Thymus (tissue), 11 donors: ENCODE measurements around the gene ALG9. TPM values are rescaled to one million over a fixed set of nuclear protein-coding genes. Genes with fewer than 3 reads are reported as not detected.

Experiments used
- DNase-seq, 9 donors: peaks; one replicate each; pipeline ENCODE4 v3.0.0-alpha.2; 2013; ENCODE audit warnings: low spot score in 9 of 9, low read depth in 6 of 9, missing footprints in 1 of 9
- H3K27ac ChIP-seq, 2 donors: one replicate each; pipeline ENCODE4 v1.5.1; 2013; ENCODE audit warnings: control low read depth in 1 of 2, low read depth in 1 of 2, low read length in 1 of 2, mild to moderate bottlenecking in 1 of 2, moderate library complexity in 1 of 2
- H3K27me3 ChIP-seq, 2 donors: one replicate each; pipeline ENCODE4 v1.5.1; 2013; ENCODE audit warnings: low read length in 1 of 2; ENCODE audit not compliant: control insufficient read depth in 2 of 2, insufficient read depth in 1 of 2
- H3K36me3 ChIP-seq, 2 donors: one replicate each; pipeline ENCODE4 v1.5.1; 2013; ENCODE audit warnings: low read length in 1 of 2, mild to moderate bottlenecking in 1 of 2, moderate library complexity in 1 of 2; ENCODE audit not compliant: control insufficient read depth in 2 of 2, insufficient read depth in 2 of 2
- H3K4me1 ChIP-seq, 2 donors: one replicate each; pipeline ENCODE4 v1.5.1; 2013; ENCODE audit warnings: low read length in 2 of 2; ENCODE audit not compliant: control insufficient read depth in 2 of 2, insufficient read depth in 2 of 2
- H3K4me3 ChIP-seq, 2 donors: one replicate each; pipeline ENCODE4 v1.5.1; 2013; ENCODE audit warnings: low read length in 2 of 2, control low read depth in 1 of 2, mild to moderate bottlenecking in 1 of 2
- H3K9me3 ChIP-seq, 2 donors: one replicate each; pipeline ENCODE4 v1.5.1; 2013; ENCODE audit warnings: low read length in 1 of 2, mild to moderate bottlenecking in 1 of 2; ENCODE audit not compliant: control insufficient read depth in 2 of 2, insufficient read depth in 1 of 2
- WGBS: extraction: QIAGEN DNeasy Blood & Tissue Kit; methylation state at CpG from one replicate; pipeline ENCODE4 v1.1.7; 2013; 5-methylcytosine and 5-hydroxymethylcytosine counted together
- polyA plus RNA-seq: library from polyadenylated mRNA; stranded (reverse); fragments of 200-250 nt; gene quantifications from one replicate; pipeline ENCODE4 v1.2.3, GENCODE V29; 2013
- total RNA-seq: library from RNA; stranded (reverse); fragments of 120-200 nt; gene quantifications from one replicate; pipeline ENCODE4 v1.2.4, GENCODE V29; 2013
- donor health status: healthy.

Gene ALG9
- total and polyA plus RNA-seq, 2 donors, result 22.7 to 31.0 TPM

- Histone ChIP-seq H3K36me3 (peaks cover 5% of the 10 kb centered on the region in 2 donors), H3K9me3 (no peaks in the 10 kb centered on the region), H3K4me1 (no peaks in the 10 kb centered on the region), H3K27ac (no peak overlapping the region), H3K27me3 (no peaks in the 10 kb centered on the region), H3K4me3 (no peak overlapping the region)
- DNase-seq, result no peak
- 100% methylated on average over 1 of the region's 1 CpG for WGBS
Measured at GRCh38 chr11:111798279-111798678, 73.1 kb downstream of the ALG9 start.

- Histone ChIP-seq H3K36me3 (peaks cover 4 to 5% of the 10 kb centered on the region in 2 donors), H3K4me3 (no peak overlapping the region), H3K27ac (no peak overlapping the region), H3K27me3 (no peaks in the 10 kb centered on the region), H3K4me1 (no peaks in the 10 kb centered on the region), H3K9me3 (no peaks in the 10 kb centered on the region)
- over 99% methylated on average over 2 of the region's 2 CpGs for WGBS
- DNase-seq, result peak in 1 of 9 donors; percentile 8
Measured at GRCh38 chr11:111797145-111797581, 74.2 kb downstream of the ALG9 start.

- no peak overlapping the region for H3K4me3 ChIP-seq
- no peaks in the 10 kb centered on the region for H3K4me1 ChIP-seq
- WGBS, result 90% methylated on average over 3 of the region's 3 CpGs
Measured at GRCh38 chr11:111796696-111797095, 74.7 kb downstream of the ALG9 start.

GRCh38 chr11:111795334-111795985 lies 75.9 kb downstream of the ALG9 start:
- Histone ChIP-seq H3K36me3 (no peaks in the 10 kb centered on the region), H3K4me3 (no peak overlapping the region), H3K9me3 (no peaks in the 10 kb centered on the region), H3K4me1 (no peaks in the 10 kb centered on the region), H3K27ac (no peak overlapping the region), H3K27me3 (no peaks in the 10 kb centered on the region)
- 99% methylated on average over 7 of the region's 7 CpGs for WGBS
- DNase-seq, result no peak

More at GRCh38 chr11:111796696-111797095, 74.7 kb downstream of the ALG9 start:
- H3K36me3 ChIP-seq, result peaks cover 0 to under 1% of the 10 kb centered on the region in 2 donors
- no peak overlapping the region for H3K27ac ChIP-seq
- no peak for DNase-seq
- no peaks in the 10 kb centered on the region for H3K27me3 ChIP-seq
- no peaks in the 10 kb centered on the region for H3K9me3 ChIP-seq

GRCh38 chr11:111793863-111794262 lies 77.5 kb downstream of the ALG9 start:
- Histone ChIP-seq H3K9me3 (no peaks in the 10 kb centered on the region), H3K27me3 (no peaks in the 10 kb centered on the region), H3K27ac (no peak overlapping the region), H3K4me1 (no peaks in the 10 kb centered on the region), H3K4me3 (no peak overlapping the region), H3K36me3 (no peaks in the 10 kb centered on the region)
- WGBS, result 97% methylated on average over 5 of the region's 5 CpGs
- no peak for DNase-seq

GRCh38 chr11:111792955-111793500 lies 78.4 kb downstream of the ALG9 start:
- peaks cover 0 to 4% of the 10 kb centered on the region in 2 donors for H3K36me3 ChIP-seq
- H3K27ac ChIP-seq, result no peak overlapping the region
- no peak overlapping the region for H3K4me3 ChIP-seq
- 98% methylated on average over 6 of the region's 6 CpGs for WGBS
- no peak for DNase-seq
- no peaks in the 10 kb centered on the region for H3K9me3 ChIP-seq
- H3K4me1 ChIP-seq, result no peaks in the 10 kb centered on the region
- no peaks in the 10 kb centered on the region for H3K27me3 ChIP-seq

- 97% methylated on average over 1 of the region's 1 CpG for WGBS
- no peaks in the 10 kb centered on the region for H3K4me1 ChIP-seq
Measured at GRCh38 chr11:111792314-111792713, 79.1 kb downstream of the ALG9 start.

GRCh38 chr11:111788464-111788863 lies 82.9 kb downstream of the ALG9 start:
- H3K27ac ChIP-seq, result no peak overlapping the region

More at GRCh38 chr11:111792314-111792713, 79.1 kb downstream of the ALG9 start:
- Histone ChIP-seq H3K27me3 (no peaks in the 10 kb centered on the region), H3K4me3 (no peak overlapping the region), H3K27ac (no peak overlapping the region), H3K36me3 (peaks cover 0 to 6% of the 10 kb centered on the region in 2 donors), H3K9me3 (no peaks in the 10 kb centered on the region)
- no peak for DNase-seq

GRCh38 chr11:111788051-111788450 lies 83.3 kb downstream of the ALG9 start:
- 96% methylated on average over 2 of the region's 2 CpGs for WGBS
- no peaks in the 10 kb centered on the region for H3K4me1 ChIP-seq
- H3K27me3 ChIP-seq, result no peaks in the 10 kb centered on the region
- peaks cover 8 to 23% of the 10 kb centered on the region in 2 donors for H3K36me3 ChIP-seq
- H3K9me3 ChIP-seq, result no peaks in the 10 kb centered on the region
- H3K4me3 ChIP-seq, result no peak overlapping the region
- H3K27ac ChIP-seq, result no peak overlapping the region
- no peak for DNase-seq

More at GRCh38 chr11:111788464-111788863, 82.9 kb downstream of the ALG9 start:
- Histone ChIP-seq H3K9me3 (no peaks in the 10 kb centered on the region), H3K36me3 (peaks cover 8 to 23% of the 10 kb centered on the region in 2 donors), H3K27me3 (no peaks in the 10 kb centered on the region), H3K4me3 (no peak overlapping the region), H3K4me1 (no peaks in the 10 kb centered on the region)
- 71% methylated on average over 2 of the region's 2 CpGs for WGBS
- no peak for DNase-seq
